Measurements from ENCODE around the gene DCK.
A peak's percentile ranks its signal among the peaks of the same experiment; 100 is the strongest.
"Not testable (repeated sequence)": the region's sequence is repeated elsewhere in the genome, so short reads cannot be mapped to it uniquely, and the experiment has no call there.

Gene DCK
- total RNA-seq, result 32.5 to 49.8 (median 45.8) reads per million in 4 experiments

- DNase-seq, result peak; percentile 72
Measured at GRCh38 chr4:70993181-70994068, at the start of gene DCK. DCK (plus strand) TSS chr4:70993649; CDS start chr4:70993836, 187 bp downstream.

DNA sequence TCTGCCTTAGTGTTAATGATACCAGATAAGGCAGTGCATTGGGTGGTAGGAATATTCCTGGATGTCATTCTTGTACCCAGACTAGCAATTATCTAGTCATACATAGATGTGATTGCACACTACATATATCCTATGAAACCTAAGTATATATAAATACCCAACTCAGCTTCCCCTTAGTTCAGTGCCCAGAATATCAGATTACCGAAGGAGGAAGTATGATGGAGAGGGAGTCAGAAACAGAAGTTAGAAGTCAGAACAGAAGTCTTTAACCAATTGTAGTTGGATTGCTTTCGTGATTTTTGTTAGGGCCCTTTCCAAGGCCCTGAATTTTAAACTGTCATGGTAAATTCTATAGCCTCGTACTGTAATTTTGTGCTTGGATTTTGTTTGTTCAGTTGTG is 48.4 kb upstream of the DCK start:
- no peak for DNase-seq

- DNase-seq, result no peak
Measured at GRCh38 chr4:70945452-70946055, 47.9 kb upstream of the DCK start.

DNA sequence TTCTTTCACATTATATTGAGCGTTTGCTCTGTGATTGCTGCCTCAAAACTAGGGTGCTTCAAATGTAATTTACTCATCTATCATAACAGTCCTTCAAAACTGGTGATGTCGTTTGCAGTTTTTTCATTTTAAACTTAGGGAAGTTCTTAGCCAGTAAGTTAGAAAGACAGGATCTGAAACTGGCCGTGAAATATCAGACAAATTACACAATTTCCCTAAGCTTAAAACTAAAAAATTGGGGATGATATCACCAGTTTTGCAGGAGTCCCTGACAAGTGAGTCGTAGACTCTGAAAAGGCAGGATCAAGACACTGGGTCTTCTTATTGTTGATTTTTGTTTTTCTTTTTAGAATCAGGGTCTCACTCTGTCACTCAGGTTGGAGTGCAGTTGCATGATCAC is 46.5 kb upstream of the DCK start:
- no peak for DNase-seq

GRCh38 chr4:70948665-70949260 is 44.7 kb upstream of the DCK start:
- no peak for DNase-seq

DNA sequence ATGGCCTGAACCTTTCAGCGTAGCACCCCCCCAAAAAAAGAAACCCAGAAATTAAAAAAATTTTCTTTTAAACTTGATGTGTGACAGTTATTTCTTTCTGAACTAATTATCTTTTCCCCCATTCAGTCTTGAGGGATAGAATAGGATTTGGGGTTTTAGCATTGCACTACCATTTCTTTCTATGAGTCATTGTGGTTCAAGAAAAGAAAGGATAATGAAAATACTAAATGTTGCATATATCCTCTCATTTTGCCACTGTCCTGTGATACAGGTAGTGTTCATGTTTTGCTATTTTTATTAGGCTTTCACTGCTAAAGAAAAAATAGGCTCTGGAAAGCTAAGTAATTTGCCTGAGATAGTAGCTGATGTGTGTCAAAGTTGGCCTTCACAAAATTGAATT is 39.4 kb upstream of the DCK start:
- DNase-seq, result no peak

- no peak for DNase-seq
Measured at GRCh38 chr4:70956549-70957210, 36.8 kb upstream of the DCK start.

DNA sequence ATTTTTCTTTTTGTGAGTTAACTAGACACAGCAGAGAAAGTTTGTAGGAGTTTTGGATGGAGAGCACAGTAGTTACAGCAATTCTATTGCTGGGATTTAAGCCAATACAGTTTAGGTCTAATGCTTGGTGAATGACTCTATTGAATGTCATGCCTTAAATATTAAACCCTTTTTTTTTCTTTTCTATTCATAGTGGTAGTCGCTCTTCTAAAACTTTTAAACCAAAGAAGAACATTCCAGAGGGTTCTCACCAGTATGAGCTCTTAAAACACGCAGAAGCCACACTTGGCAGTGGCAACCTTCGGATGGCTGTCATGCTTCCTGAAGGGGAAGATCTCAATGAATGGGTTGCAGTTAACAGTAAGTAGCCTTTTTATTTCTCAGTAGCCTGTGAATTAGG is 34.8 kb upstream of the DCK start:
- no peak for DNase-seq

DNA sequence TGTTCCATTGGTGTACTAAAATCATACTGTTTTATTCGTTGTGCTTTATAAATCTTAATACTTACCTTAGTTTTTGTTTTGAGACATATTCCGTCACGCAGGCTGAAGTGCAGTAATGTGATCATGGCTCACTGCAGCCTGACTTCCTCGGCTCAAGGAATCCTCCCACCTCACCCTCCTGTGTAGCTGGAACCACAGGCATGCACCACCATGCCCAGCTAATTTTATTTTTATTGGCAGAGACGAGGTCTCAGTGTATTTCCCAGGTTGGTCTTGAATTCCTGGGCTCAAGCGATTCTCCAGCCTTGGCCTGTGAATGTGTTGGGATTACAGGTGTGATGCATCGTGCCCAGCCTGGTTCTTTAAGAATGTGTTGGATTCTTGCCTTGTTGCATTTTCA is 24.4 kb upstream of the DCK start:
- DNase-seq, result no peak

DNA sequence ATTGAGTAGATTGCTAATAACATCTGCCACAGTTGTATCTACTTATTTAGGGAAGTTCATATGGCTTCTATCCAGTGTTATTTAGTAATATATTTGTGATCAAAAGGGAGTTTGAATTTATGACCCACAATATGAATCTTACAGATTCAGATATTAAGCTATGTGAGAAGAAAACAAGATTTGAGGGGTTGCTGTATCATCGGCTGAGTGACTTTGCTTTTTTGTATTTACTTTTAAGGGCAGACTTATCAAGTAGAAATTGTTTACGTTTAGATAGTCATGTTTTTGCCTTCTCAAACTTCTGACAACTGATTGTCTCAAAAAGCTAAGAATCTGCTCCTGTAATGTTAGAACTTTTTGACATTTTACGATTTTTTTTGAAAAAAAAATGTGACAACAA is 17.2 kb upstream of the DCK start:
- no peak for DNase-seq

DNA sequence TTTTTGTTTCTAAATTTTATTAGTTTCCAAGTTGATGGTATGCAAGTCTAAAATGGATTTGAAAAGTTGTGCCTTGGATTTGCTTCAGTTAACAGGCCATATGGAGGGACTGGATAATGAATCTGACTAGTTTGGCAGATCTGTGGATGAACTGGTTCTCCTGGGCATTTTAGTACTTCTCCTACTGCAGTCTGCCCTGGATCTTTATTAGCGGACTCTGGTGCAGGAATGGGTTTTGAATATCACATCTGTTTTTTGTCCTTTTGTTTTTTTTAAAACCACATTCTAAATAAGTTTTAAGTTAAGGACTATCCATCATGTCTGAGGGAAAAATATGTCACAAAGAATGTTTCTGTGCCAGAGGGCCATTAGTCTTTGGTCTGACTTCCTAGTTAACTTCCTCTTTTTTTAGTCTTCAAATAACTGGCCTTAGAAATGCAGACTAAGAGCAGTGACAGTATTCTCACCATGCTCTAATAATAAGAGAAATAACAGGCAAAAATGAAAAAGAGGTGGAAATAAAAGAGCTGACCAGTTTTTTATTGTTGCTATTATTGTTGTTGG is 13.9 kb upstream of the DCK start:
- no peak for DNase-seq

DNA sequence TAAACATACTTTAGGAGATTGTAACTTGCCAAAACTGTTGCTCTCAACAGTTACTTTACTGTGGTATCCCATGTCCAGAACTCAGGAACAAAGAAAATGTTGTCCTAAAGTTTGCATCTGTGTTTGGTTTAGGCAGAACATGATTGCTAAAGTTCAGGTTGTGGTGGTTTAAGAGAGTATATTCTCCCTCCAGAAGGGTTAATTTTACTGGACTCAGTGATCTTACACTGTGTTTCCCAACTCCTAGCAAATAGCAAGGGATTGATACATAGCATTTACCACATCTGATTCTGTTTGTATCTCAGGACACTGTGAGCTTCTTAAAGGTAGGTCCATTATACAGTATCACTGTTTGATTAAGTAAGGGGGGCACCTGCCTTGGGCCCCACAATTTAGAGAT is 13.3 kb upstream of the DCK start:
- no peak for DNase-seq

DNA sequence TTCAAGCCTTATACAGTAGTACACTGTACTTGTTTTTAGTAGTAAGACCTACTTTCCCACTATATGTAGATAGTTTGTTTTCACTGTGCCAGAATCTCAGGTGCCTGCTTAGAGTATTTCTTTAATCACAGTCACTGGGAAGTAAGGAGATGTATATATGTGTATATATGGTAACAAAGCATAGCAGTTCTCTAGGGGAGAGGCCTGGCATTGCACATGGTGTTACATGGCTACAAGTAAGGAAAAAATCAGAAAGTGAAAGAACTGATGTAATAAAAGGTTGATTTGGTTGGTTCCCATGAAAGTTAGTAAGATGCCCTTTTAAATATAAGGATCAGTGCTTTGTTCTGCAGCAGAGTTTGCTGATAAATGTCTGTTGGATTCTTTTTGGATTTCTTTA is 9.3 kb upstream of the DCK start:
- no peak for DNase-seq

GRCh38 chr4:70984589-70984988 is 8.9 kb upstream of the DCK start:
- no peak for DNase-seq

DNA sequence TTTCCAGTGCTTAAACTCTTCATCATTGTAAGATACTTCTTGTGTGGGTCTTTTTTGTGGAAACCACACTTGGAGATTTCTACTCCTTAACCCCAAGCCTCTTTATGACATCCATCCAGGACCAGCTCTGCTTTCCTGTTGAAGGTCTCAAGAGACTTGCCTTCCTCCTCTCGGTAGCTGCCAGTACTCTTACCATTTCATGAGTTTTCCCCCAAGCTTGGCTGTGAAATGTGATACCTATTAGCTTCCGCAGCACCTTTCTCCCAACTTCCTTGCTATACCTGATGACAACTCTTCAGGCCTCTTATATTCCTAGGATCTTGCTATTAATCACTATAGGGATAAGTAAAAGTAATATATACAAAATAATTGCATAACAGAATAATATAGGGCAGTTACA is 1.9 kb upstream of the DCK start:
- DNase-seq, result no peak

DNA sequence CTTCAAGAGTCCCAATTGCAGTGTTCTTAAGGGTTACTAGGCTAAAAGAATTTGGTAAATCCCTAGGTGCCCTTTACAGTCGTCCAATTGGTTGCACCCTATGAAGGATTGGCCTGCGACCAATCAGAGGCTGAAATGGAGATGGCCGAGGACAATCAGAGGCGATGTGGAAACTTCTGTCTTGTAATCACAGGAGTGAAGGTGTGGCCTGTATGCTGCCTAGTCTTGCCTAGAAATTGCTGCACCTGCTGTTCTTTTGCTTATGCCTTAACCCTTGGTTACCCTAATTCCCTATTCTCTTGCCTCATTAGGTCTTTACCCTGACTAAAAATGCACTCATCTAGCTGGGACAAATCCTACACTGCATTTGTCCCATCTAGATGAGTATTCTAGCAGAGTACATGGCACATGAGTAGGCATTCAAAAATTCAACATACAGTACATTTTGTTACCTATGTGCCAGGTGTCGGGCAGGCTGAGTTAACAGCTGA is 1.0 kb upstream of the DCK start:
- DNase-seq, result no peak

DNA sequence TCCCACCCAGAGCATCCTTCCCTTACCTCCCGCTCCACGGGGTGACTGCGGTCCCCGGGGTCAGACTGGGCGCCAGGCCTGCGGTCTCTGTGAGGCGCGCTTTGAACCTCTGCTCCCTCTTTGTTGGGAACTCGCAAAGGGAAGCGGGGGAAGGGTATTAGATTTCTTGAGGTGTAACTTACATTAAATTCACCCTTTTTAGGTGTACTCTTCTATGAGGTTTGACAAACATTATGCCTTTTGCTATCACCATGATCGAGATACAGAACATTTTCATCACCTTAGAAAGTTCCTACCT is 569 bp downstream of the DCK start:
- DNase-seq, result no peak

- no peak for DNase-seq
Measured at GRCh38 chr4:70994387-70995099, 1.1 kb downstream of the DCK start.

DNA sequence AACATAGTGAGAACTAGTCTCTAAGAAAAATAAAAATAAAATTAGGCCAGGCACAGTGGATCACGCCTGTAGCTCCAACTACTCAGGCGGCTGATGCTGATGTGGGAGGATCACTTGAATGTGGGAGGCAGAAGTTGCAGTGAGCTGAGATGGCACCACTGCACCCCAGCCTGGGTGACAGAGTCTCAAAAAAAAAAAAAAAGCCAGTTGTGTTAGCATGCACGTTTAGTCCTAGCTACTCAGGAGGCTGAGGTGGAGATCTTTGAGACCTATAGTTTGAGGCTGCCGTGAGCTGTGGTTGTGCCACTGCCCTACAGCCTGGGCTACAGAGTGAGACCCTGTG is 2.5 kb downstream of the DCK start:
- no peak for DNase-seq

DNA sequence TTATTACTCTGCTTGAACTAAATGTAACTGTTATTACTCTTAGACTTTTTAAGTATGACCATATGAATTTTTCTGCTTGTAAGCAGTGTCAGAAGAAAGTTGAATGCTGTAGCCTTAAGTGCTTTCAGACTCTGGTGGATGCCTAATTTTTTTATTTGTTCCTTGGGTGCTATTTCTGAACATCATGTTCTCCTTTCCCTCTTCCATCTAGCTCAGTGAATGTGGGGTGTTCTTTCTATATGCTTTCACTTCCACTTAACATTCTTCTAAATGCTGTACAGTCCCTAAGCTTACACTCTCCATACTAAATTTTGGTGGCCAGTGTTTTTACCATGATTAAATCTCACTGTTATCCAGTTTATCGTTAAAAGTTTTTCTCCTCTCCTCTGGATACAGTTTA is 3.6 kb downstream of the DCK start:
- DNase-seq, result no peak

GRCh38 chr4:70997546-70997945 is 4.1 kb downstream of the DCK start:
- no peak for DNase-seq

- DNase-seq, result not testable (repeated sequence)
Measured at GRCh38 chr4:70999639-71000038, 6.2 kb downstream of the DCK start.

DNA sequence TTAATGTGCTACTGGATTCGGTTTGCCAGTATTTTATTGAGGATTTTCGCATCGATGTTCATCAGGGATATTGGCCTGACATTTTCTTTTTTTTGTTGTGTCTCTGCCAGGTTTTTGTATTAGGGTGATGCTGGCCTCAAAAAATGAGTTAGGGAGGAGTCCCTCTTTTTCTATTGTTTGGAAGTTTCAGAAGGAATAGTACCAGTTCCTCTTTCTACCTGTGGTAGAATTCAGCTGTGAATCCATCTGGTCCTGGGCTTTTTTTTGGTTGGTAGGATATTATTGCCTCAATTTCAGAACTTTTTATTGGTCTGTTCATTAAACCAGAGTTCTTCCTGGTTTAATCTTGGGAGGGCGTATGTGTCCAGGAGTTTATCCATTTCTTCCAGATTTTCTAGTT is 7.9 kb downstream of the DCK start:
- DNase-seq, result not testable (repeated sequence)
